ENCODE data around the gene ZNF835. TPM values are rescaled to one million over a fixed set of nuclear protein-coding genes. Genes with fewer than 3 reads are reported as not detected.

ZNF835 gene
- polyA plus RNA-seq, 1 donor from 2014 or later = not detected

GRCh38 chr19:56710437-56710836 lies 38.9 kb upstream of the ZNF835 start:
- no peak for TF ChIP-seq TAF1 (IDR thresholded peaks at IDR 0.05; ENCODE audit: low read depth)
- TF ChIP-seq EP300 (conservative IDR thresholded peaks at IDR 0.05; ENCODE audit: poor library complexity, severe bottlenecking) = no peak
- TF ChIP-seq, protein P1, sequence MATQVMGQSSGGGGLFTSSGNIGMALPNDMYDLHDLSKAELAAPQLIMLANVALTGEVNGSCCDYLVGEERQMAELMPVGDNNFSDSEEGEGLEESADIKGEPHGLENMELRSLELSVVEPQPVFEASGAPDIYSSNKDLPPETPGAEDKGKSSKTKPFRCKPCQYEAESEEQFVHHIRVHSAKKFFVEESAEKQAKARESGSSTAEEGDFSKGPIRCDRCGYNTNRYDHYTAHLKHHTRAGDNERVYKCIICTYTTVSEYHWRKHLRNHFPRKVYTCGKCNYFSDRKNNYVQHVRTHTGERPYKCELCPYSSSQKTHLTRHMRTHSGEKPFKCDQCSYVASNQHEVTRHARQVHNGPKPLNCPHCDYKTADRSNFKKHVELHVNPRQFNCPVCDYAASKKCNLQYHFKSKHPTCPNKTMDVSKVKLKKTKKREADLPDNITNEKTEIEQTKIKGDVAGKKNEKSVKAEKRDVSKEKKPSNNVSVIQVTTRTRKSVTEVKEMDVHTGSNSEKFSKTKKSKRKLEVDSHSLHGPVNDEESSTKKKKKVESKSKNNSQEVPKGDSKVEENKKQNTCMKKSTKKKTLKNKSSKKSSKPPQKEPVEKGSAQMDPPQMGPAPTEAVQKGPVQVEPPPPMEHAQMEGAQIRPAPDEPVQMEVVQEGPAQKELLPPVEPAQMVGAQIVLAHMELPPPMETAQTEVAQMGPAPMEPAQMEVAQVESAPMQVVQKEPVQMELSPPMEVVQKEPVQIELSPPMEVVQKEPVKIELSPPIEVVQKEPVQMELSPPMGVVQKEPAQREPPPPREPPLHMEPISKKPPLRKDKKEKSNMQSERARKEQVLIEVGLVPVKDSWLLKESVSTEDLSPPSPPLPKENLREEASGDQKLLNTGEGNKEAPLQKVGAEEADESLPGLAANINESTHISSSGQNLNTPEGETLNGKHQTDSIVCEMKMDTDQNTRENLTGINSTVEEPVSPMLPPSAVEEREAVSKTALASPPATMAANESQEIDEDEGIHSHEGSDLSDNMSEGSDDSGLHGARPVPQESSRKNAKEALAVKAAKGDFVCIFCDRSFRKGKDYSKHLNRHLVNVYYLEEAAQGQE (IDR thresholded peaks at IDR 0.05; ENCODE audit: borderline replicate concordance) = no peak
- TF ChIP-seq EZH2 (IDR thresholded peaks at IDR 0.05; ENCODE audit: borderline replicate concordance, insufficient read depth, low read length, poor library complexity, severe bottlenecking) = no peak
- no peak for TF ChIP-seq POLR2AphosphoS5 (IDR thresholded peaks at IDR 0.05)
- no peak for TF ChIP-seq MXI1 (conservative IDR thresholded peaks at IDR 0.05; ENCODE audit: poor library complexity, severe bottlenecking)
- TF ChIP-seq RAD21 (conservative IDR thresholded peaks at IDR 0.05) = peak; percentile 67
- peak; percentile 53 for TF ChIP-seq CTCF (IDR thresholded peaks at IDR 0.05; ENCODE audit: poor library complexity, severe bottlenecking)
- peak; percentile 43 for TF ChIP-seq SMC3 (conservative IDR thresholded peaks at IDR 0.05; ENCODE audit: poor library complexity)
- Histone ChIP-seq H2AFZ (ENCODE audit: low read depth, low read length) (no peak overlapping the region), H3K9me2 (ENCODE audit: insufficient read depth, low read length) (no peaks in the 10 kb centered on the region), H3K9ac (ENCODE audit: low read length) (no peak overlapping the region), H4K20me1 (ENCODE audit: insufficient read depth) (no peaks in the 10 kb centered on the region), H3K79me2 (replicated peaks; ENCODE audit: insufficient read depth, low read length) (no peaks in the 10 kb centered on the region), H3K4me3 (ENCODE audit: low read length) (no peak overlapping the region), H3K27me3 (ENCODE audit: insufficient read depth, low read depth, low read length) (no peaks in the 10 kb centered on the region), H3K4me2 (ENCODE audit: low read length) (no peak overlapping the region), H3K27ac (ENCODE audit: low read length) (no peak overlapping the region), H3F3A (ENCODE audit: insufficient read depth, low read length, poor library complexity, severe bottlenecking) (no peaks in the 10 kb centered on the region), H3K36me3 (ENCODE audit: insufficient read depth, low read length) (no peaks in the 10 kb centered on the region), H3K9me3 (ENCODE audit: low read length) (peaks cover 9% of the 10 kb centered on the region)

- no peak overlapping the region for H2AFZ ChIP-seq (ENCODE audit: low read depth, low read length)
- no peaks in the 10 kb centered on the region for H3K79me2 ChIP-seq (replicated peaks; ENCODE audit: insufficient read depth, low read length)
- H3K36me3 ChIP-seq (ENCODE audit: insufficient read depth, low read length) = no peaks in the 10 kb centered on the region
- no peak overlapping the region for H3K27ac ChIP-seq (ENCODE audit: low read length)
- H3K9ac ChIP-seq (ENCODE audit: low read length) = no peak overlapping the region
- TF ChIP-seq RAD21 (conservative IDR thresholded peaks at IDR 0.05) (no peak), TAF1 (IDR thresholded peaks at IDR 0.05; ENCODE audit: low read depth) (no peak), EZH2 (IDR thresholded peaks at IDR 0.05; ENCODE audit: borderline replicate concordance, insufficient read depth, low read length, poor library complexity, severe bottlenecking) (no peak), MXI1 (conservative IDR thresholded peaks at IDR 0.05; ENCODE audit: poor library complexity, severe bottlenecking) (no peak)
- TF ChIP-seq, protein P1 (IDR thresholded peaks at IDR 0.05; ENCODE audit: borderline replicate concordance) = no peak
- no peak overlapping the region for H3K4me2 ChIP-seq (ENCODE audit: low read length)
- H4K20me1 ChIP-seq (ENCODE audit: insufficient read depth) = no peaks in the 10 kb centered on the region
- H3K4me3 ChIP-seq (ENCODE audit: low read length) = no peak overlapping the region
- no peaks in the 10 kb centered on the region for H3K27me3 ChIP-seq (ENCODE audit: insufficient read depth, low read depth, low read length)
- no peaks in the 10 kb centered on the region for H3F3A ChIP-seq (ENCODE audit: insufficient read depth, low read length, poor library complexity, severe bottlenecking)
- H3K9me3 ChIP-seq (ENCODE audit: low read length) = peaks cover 9% of the 10 kb centered on the region
- no peaks in the 10 kb centered on the region for H3K9me2 ChIP-seq (ENCODE audit: insufficient read depth, low read length)
Observed at GRCh38 chr19:56707821-56708220, 36.3 kb upstream of the ZNF835 start.

All from neural cell (in vitro differentiated cells).